A549 (cell line): ENCODE results near the gene APAF1. TPM values are rescaled to one million over a fixed set of nuclear protein-coding genes. Genes with fewer than 3 reads are reported as not detected.

ENCODE experiments used
- ATAC-seq, 2 experiments: fragments of 200-7000 bp in 1 of 2; fragments of >200 bp in 1 of 2; cut with Nextera tagmentation in 1 of 2; cut with Tn5 transposase in 1 of 2; 3 replicates each; pipeline versions ENCODE4 v1.8.0 to v1.9.1; 2018 to 2020; ENCODE audit warnings: mild to moderate bottlenecking in 1 of 2, moderate library complexity in 1 of 2
- CTCF ChIA-PET: fragments of 300-600 bp; sonication (Branson Sonifier 250); formaldehyde crosslinking; extraction: SDS; loops from one replicate; lab custom pipeline; 2021; ENCODE audit warnings: antibody characterized with exemption, inconsistent platforms; lab: Yijun Ruan, JAX
- POLR2A ChIA-PET: fragments of 350-600 bp; formaldehyde crosslinking; extraction: SDS; loops from one replicate; lab custom pipeline; 2021; ENCODE audit warnings: antibody characterized with exemption, inconsistent platforms; lab: Yijun Ruan, JAX
- DNase-seq, 2 experiments: peaks; one replicate each; pipeline versions ENCODE4 v3.0.0 to v3.0.0-alpha.2; 2011 to 2016; ENCODE audit warnings: low read depth in 1 of 2, low spot score in 1 of 2
- FAIRE-seq: peaks from 2 replicates; lab custom pipeline; 2011; peaks lifted over from hg19 to GRCh38; lab: Jason Lieb, UNC
- H3K27ac ChIP-seq, 2 experiments: fragments of >200 bp; sonication (Bioruptor Twin); formaldehyde crosslinking; 3 replicates each; pipeline ENCODE4 v1.5.1; 2016 to 2017
- H3K4me1 ChIP-seq: fragments of >200 bp; sonication (Bioruptor Twin); formaldehyde crosslinking; 3 replicates; pipeline ENCODE4 v1.6.1; 2016
- H3K4me2 ChIP-seq: fragments of >200 bp; sonication (Bioruptor Twin); formaldehyde crosslinking; 3 replicates; pipeline ENCODE4 v1.6.1; 2016
- H3K4me3 ChIP-seq: fragments of >200 bp; sonication (Bioruptor Twin); formaldehyde crosslinking; 3 replicates; pipeline ENCODE4 v1.5.1; 2016
- H3K9me3 ChIP-seq: fragments of >200 bp; sonication (Bioruptor Twin); formaldehyde crosslinking; 3 replicates; pipeline ENCODE4 v1.6.1; 2016
- CBX2 ChIP-seq: fragments of 200-600 bp; sonication (generic); IDR thresholded peaks from 2 replicates; pipeline ENCODE4 v1.6.1; 2016; ENCODE audit warnings: low read depth, mild to moderate bottlenecking, borderline replicate concordance
- CBX8 ChIP-seq: fragments of 200-600 bp; sonication (generic); IDR thresholded peaks from 2 replicates; pipeline ENCODE4 v1.6.1; 2016
- CEBPB ChIP-seq, 2 experiments: fragments of >200 bp in 1 of 2; sonication (Bioruptor Twin) in 1 of 2; formaldehyde crosslinking in 1 of 2; IDR thresholded peaks; 2 replicates each; pipeline ENCODE4 v1.6.1; 2012 to 2016
- EHMT2 ChIP-seq: fragments of 200-600 bp; sonication (generic); IDR thresholded peaks from 2 replicates; pipeline ENCODE4 v1.6.1; 2016; ENCODE audit warnings: antibody characterized with exemption, low read depth, mild to moderate bottlenecking, moderate library complexity
- EP300 ChIP-seq, 2 experiments: fragments of >200 bp; sonication (Bioruptor Twin); formaldehyde crosslinking; IDR thresholded peaks; 2 replicates in 1 of 2; 3 replicates in 1 of 2; pipeline ENCODE4 v1.6.1; 2016 to 2017
- FOXS1 ChIP-seq: fragments of 250-450 bp; sonication (Bioruptor Pico); IDR thresholded peaks from 2 replicates; pipeline ENCODE4 v1.5.0; 2020; ENCODE audit warnings: mild to moderate bottlenecking, moderate library complexity
- GATA3 ChIP-seq: IDR thresholded peaks from 2 replicates; pipeline ENCODE4 v1.6.1; 2012; ENCODE audit warnings: borderline replicate concordance
- HDAC2 ChIP-seq: fragments of 200-600 bp; sonication (generic); IDR thresholded peaks from 2 replicates; pipeline ENCODE4 v1.6.1; 2016
- JUN ChIP-seq, 2 experiments: fragments of >200 bp; sonication (Bioruptor Twin); formaldehyde crosslinking; IDR thresholded peaks; 2 replicates in 1 of 2; 3 replicates in 1 of 2; pipeline ENCODE4 v1.6.1; 2016 to 2017
- KDM5A ChIP-seq: fragments of 200-600 bp; sonication (generic); IDR thresholded peaks from 2 replicates; pipeline ENCODE4 v1.6.1; 2016; ENCODE audit warnings: antibody characterized with exemption, mild to moderate bottlenecking
- MAFK ChIP-seq: fragments of 450-650 bp; IDR thresholded peaks from 2 replicates; pipeline ENCODE4 v1.6.1; 2014; ENCODE audit not compliant: partially characterized antibody
- MYC ChIP-seq: IDR thresholded peaks from 2 replicates; pipeline ENCODE4 v1.6.1; 2012; ENCODE audit warnings: mild to moderate bottlenecking, inconsistent platforms, low read length, improper control_type of control experiment, borderline replicate concordance
- NPAS2 ChIP-seq: fragments of 250-450 bp; sonication (Bioruptor Pico); IDR thresholded peaks from 2 replicates; pipeline ENCODE4 v1.8.0; 2022; ENCODE audit warnings: mild to moderate bottlenecking, moderate library complexity, borderline replicate concordance
- RAD21 ChIP-seq, 2 experiments: fragments of >200 bp in 1 of 2; sonication (Bioruptor Twin) in 1 of 2; formaldehyde crosslinking in 1 of 2; IDR thresholded peaks in 1 of 2; conservative IDR thresholded peaks in 1 of 2; 2 replicates in 1 of 2; 3 replicates in 1 of 2; pipeline ENCODE4 v1.6.1; 2012 to 2018; ENCODE audit warnings: inconsistent platforms in 1 of 2
- RCOR1 ChIP-seq: fragments of 150-350 bp; IDR thresholded peaks from 2 replicates; pipeline ENCODE4 v1.6.1; 2014; ENCODE audit warnings: antibody characterized with exemption, low read length, low read depth
- RNF2 ChIP-seq: fragments of 200-600 bp; sonication (generic); IDR thresholded peaks from 2 replicates; pipeline ENCODE4 v1.6.1; 2016; ENCODE audit warnings: low read depth, mild to moderate bottlenecking, antibody characterized with exemption, moderate library complexity, borderline replicate concordance
- SMC3 ChIP-seq: fragments of >200 bp; sonication (Bioruptor Twin); formaldehyde crosslinking; IDR thresholded peaks from 3 replicates; pipeline ENCODE4 v1.6.1; 2018; ENCODE audit warnings: inconsistent platforms
- TP53 ChIP-seq: fragments of 250-450 bp; sonication (Bioruptor Pico); IDR thresholded peaks from 2 replicates; pipeline ENCODE4 v1.5.0; 2021; ENCODE audit warnings: mild to moderate bottlenecking, moderate library complexity
- ZC3H11A ChIP-seq: fragments of 450-650 bp; IDR thresholded peaks from 2 replicates; pipeline ENCODE4 v1.6.1; 2014; ENCODE audit warnings: antibody characterized with exemption, mild to moderate bottlenecking
- ZSCAN20 ChIP-seq: fragments of 250-450 bp; sonication (Bioruptor Pico); IDR thresholded peaks from 2 replicates; pipeline ENCODE4 v1.8.0; 2022; ENCODE audit warnings: mild to moderate bottlenecking, moderate library complexity
- WGBS: methylation state at CpG from one replicate; pipeline ENCODE4 v1.1.6; 2017; ENCODE audit errors: missing lambda C conversion rate; 5-methylcytosine and 5-hydroxymethylcytosine counted together
- polyA plus RNA-seq, 4 experiments: library from polyadenylated mRNA; depleted of rRNA in 3 of 4; stranded (reverse); fragments of >200 nt; fragmentation: RNase III in 1 of 4; extraction: RNeasy Plus Mini Kit Qiagen cat#74134 plus additional on column Dnase treatment in 1 of 4; gene quantifications; 2 replicates in 3 of 4; 3 replicates in 1 of 4; pipeline ENCODE4 v1.2.3, GENCODE V29; 2011 to 2017
- TF ChIP-seq, protein P1 (sequence below): fragments of 450-650 bp; IDR thresholded peaks from 2 replicates; pipeline ENCODE4 v1.6.1; 2014; ENCODE audit warnings: antibody characterized with exemption
- TF ChIP-seq, protein P2 (sequence below): fragments of 150-350 bp; IDR thresholded peaks from 2 replicates; pipeline ENCODE4 v1.6.1; 2014; ENCODE audit warnings: low read depth, mild to moderate bottlenecking, low read length
- TF ChIP-seq, protein P3 (sequence below): IDR thresholded peaks from 2 replicates; pipeline ENCODE4 v1.6.1; 2012; ENCODE audit warnings: low read depth, borderline replicate concordance
- TF ChIP-seq, protein P4 (sequence below): fragments of 250-450 bp; sonication (Bioruptor Pico); IDR thresholded peaks from 2 replicates; pipeline ENCODE4 v1.5.0; 2020; ENCODE audit warnings: low read depth, mild to moderate bottlenecking, moderate library complexity
- TF ChIP-seq, protein P5 (sequence below): IDR thresholded peaks from 2 replicates; pipeline ENCODE4 v1.6.1; 2012

APAF1 gene
- polyA plus RNA-seq, 2 of the 4 experiments (the other 2 are of a cell fraction) = 13.2 to 15.7 TPM

DNA sequence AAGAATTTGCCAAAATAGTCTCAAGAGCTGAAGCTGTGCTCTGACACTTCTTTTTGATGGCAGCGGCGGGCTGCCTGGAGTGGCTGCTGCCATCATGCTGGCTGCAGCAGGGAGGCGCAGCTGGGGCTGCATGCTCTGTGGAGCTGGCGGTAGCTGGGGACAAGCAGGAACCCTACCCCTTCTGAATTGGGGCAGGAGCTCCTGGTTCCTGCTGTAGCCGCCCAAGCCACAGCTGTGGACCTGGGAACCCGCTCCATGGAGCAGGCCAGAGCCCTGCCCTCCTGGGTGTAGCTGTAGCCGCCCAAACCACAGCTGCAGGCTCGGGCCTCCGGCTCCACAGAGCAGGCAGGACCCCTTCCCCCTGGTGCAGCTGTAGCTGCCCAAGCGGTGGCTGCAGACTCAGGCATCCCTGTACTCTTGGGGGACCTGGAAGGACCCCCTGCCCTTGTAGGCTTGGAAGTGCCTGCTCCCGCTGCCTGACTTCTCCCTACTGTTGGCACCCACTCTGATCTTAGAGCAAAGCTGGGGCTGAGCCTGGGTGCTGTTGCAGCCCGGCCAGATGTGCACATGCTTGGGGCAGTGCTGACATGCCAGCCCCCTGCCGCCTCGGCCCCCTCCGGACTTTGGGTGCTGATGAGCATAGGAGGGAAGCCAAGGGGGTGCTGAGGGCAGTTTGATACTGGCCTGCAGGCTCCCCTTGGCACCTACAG lies 33.3 kb downstream of the APAF1 start:
- Histone ChIP-seq H3K4me2 (no peak overlapping the region), H3K27ac (no peak overlapping the region)
- DNase-seq (no peak), FAIRE-seq (no peak)
- POLR2A ChIA-PET = interaction anchor here (0.8 kb wide), 1 partner anchor 85 kb away, joined by 3 read pairs; the partner anchor contains the start of gene SLC25A3
- 92% methylated on average over 14 of the region's 15 CpGs for WGBS
- TF ChIP-seq HDAC2 (no peak), SMC3 (no peak), GATA3 (no peak)
- TF ChIP-seq, all 56 proteins: peak for 0
- ATAC-seq = peak in 1 of 2 experiments; percentile 37; a peak in 3 of 6 replicates
- CTCF ChIA-PET = interaction anchor here (0.6 to 2.0 kb wide), 4 partner anchors 21 to 321 kb away, joined by 3 to 5 read pairs (median 4); no protein-coding TSS in a partner anchor
- no peaks in the 10 kb centered on the region for H3K4me1 ChIP-seq
- no peak overlapping the region for H3K4me3 ChIP-seq
- H3K9me3 ChIP-seq = no peaks in the 10 kb centered on the region

DNA sequence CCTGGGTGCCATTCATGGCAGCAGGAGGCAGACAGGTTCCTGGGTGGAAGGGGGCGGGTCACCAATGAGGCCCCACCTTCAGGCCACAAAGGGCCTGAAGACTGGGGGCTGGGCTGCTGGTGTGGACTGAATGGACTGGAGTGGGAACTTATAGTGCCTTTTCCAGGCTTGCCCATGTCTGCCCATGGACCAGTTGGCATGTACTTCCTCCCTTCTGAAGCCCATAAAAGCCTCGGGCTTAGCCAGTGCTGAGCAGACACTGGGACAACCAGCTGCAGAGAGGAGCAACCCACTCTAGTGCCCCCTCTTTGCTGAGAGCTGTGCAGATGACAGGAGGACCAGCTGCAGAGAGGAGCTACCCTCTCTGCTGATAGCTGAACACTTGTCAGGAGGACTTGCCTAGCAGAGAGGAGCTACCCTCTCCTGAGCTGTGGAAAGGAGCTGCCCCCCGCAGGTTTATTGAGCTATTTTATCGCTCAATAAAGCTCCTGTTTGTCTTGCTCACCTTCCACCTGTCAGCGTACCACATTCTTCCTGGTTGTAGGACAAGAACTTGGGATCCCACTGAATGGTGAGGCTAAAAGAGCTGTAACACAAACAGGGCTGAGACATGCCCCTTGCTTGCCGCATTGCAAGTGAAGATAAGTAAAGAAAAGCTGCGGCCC lies 34.0 kb downstream of the APAF1 start:
- ATAC-seq = peak in 1 of 2 experiments; percentile 30; a peak in 3 of 6 replicates
- no peaks in the 10 kb centered on the region for H3K9me3 ChIP-seq
- ChIA-PET CTCF (interaction anchor here (0.6 to 2.0 kb wide), 5 partner anchors 17 to 320 kb away, joined by 3 to 5 read pairs (median 3); no protein-coding TSS in a partner anchor), POLR2A (interaction anchor here (0.8 kb wide), 1 partner anchor 86 kb away, joined by 3 read pairs; the partner anchor contains the start of gene SLC25A3)
- no peak overlapping the region for H3K4me2 ChIP-seq
- 91% methylated on average over 7 of the region's 7 CpGs for WGBS
- H3K4me3 ChIP-seq = no peak overlapping the region
- TF ChIP-seq FOXS1 (no peak), KDM5A (no peak), EP300 (IDR thresholded peaks at IDR 0.05) (no peak)
- TF ChIP-seq, protein P1, sequence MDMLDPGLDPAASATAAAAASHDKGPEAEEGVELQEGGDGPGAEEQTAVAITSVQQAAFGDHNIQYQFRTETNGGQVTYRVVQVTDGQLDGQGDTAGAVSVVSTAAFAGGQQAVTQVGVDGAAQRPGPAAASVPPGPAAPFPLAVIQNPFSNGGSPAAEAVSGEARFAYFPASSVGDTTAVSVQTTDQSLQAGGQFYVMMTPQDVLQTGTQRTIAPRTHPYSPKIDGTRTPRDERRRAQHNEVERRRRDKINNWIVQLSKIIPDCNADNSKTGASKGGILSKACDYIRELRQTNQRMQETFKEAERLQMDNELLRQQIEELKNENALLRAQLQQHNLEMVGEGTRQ = no peak
- H3K27ac ChIP-seq = no peak overlapping the region
- no peak for DNase-seq
- H3K4me1 ChIP-seq = no peaks in the 10 kb centered on the region
- no peak for FAIRE-seq

DNA sequence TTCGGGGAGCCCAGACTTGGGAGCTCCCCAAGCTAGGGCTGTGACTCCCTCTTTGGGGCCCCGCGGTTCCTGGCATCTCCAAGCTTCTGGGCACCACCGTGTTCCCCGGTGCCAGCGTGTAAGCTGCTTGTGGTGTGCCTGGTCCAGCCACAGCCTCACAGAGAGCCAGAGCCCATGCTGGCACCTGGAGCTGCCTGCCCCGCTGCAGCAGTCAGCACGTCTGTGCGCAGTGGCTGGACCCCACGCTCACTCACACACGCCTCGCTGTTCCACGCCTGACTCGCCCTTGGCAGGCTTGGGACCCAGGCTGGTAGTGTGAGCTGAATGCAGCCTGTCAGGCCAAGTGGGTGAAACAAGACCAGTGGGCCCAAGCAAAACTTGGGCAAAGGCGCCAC lies 34.5 kb downstream of the APAF1 start:
- WGBS = 95% methylated on average over 11 of the region's 15 CpGs
- DNase-seq = no peak
- H3K9me3 ChIP-seq = no peaks in the 10 kb centered on the region
- TF ChIP-seq TP53 (no peak), MYC (no peak), EHMT2 (no peak), NPAS2 (CRISPR knock-in tag) (no peak), RCOR1 (no peak), MAFK (no peak), FOXS1 (no peak), JUN (IDR thresholded peaks at IDR 0.05) (no peak), HDAC2 (no peak), RNF2 (no peak), SMC3 (no peak)
- TF ChIP-seq, all 56 proteins: peak for 0
- no peak for FAIRE-seq
- no peak for ATAC-seq
- Histone ChIP-seq H3K4me2 (no peak overlapping the region), H3K4me1 (no peaks in the 10 kb centered on the region), H3K4me3 (no peak overlapping the region), H3K27ac (no peak overlapping the region)
- CTCF ChIA-PET = interaction anchor here (0.6 to 1.5 kb wide), 3 partner anchors 17 to 319 kb away, joined by 3 read pairs; no protein-coding TSS in a partner anchor
- POLR2A ChIA-PET = interaction anchor here (0.6 kb wide), 1 partner anchor 164 kb away, joined by 4 read pairs; the partner anchor contains the start of gene TMPO

DNA sequence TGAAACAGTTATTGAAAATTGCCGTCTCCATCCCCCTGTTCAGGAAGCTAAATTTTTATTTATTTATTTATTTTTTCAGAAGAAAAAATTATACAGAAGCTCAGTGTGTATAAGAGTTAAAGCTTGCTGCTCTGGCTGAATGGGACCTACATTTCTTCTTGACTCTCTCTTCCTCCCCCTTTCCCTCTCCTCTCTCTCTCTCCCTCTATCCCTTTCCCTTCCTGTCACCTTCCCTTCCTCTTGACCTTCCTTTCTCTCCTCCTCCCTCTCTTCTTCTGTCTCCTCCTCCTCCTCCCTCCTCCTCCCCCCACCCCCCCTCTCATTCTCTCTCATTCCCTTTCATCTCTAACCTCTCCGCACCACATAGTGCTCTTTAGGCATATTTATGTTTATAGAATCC lies 39.1 kb downstream of the APAF1 start:
- no peaks in the 10 kb centered on the region for H3K9me3 ChIP-seq
- DNase-seq = no peak
- ChIA-PET POLR2A (no interaction called here), CTCF (interaction anchor here (1.0 to 1.2 kb wide), 2 partner anchors 11 to 315 kb away, joined by 3 to 5 read pairs; no protein-coding TSS in a partner anchor)
- no peaks in the 10 kb centered on the region for H3K4me1 ChIP-seq
- H3K27ac ChIP-seq = no peak overlapping the region
- no peak overlapping the region for H3K4me3 ChIP-seq
- no peak for ATAC-seq
- no peak overlapping the region for H3K4me2 ChIP-seq
- WGBS = 94% methylated on average over 2 of the region's 2 CpGs
- FAIRE-seq = no peak
- no peak for TF ChIP-seq RCOR1
- no peak for TF ChIP-seq CBX2
- no peak for TF ChIP-seq CEBPB (IDR thresholded peaks at IDR 0.05)
- no peak for TF ChIP-seq ZSCAN20 (CRISPR knock-in tag)
- TF ChIP-seq, protein P2, sequence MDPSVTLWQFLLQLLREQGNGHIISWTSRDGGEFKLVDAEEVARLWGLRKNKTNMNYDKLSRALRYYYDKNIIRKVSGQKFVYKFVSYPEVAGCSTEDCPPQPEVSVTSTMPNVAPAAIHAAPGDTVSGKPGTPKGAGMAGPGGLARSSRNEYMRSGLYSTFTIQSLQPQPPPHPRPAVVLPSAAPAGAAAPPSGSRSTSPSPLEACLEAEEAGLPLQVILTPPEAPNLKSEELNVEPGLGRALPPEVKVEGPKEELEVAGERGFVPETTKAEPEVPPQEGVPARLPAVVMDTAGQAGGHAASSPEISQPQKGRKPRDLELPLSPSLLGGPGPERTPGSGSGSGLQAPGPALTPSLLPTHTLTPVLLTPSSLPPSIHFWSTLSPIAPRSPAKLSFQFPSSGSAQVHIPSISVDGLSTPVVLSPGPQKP = no peak
- TF ChIP-seq, protein P3, sequence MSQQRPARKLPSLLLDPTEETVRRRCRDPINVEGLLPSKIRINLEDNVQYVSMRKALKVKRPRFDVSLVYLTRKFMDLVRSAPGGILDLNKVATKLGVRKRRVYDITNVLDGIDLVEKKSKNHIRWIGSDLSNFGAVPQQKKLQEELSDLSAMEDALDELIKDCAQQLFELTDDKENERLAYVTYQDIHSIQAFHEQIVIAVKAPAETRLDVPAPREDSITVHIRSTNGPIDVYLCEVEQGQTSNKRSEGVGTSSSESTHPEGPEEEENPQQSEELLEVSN = no peak
- no peak for TF ChIP-seq CBX8
- TF ChIP-seq RAD21 (conservative IDR thresholded peaks at IDR 0.05 in 1 of 2, IDR thresholded peaks at IDR 0.05 in 1 of 2) = no peak
- TF ChIP-seq, protein P4, sequence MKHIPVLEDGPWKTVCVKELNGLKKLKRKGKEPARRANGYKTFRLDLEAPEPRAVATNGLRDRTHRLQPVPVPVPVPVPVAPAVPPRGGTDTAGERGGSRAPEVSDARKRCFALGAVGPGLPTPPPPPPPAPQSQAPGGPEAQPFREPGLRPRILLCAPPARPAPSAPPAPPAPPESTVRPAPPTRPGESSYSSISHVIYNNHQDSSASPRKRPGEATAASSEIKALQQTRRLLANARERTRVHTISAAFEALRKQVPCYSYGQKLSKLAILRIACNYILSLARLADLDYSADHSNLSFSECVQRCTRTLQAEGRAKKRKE (CRISPR knock-in tag) = no peak
- TF ChIP-seq ZC3H11A = no peak
- TF ChIP-seq, protein P5, sequence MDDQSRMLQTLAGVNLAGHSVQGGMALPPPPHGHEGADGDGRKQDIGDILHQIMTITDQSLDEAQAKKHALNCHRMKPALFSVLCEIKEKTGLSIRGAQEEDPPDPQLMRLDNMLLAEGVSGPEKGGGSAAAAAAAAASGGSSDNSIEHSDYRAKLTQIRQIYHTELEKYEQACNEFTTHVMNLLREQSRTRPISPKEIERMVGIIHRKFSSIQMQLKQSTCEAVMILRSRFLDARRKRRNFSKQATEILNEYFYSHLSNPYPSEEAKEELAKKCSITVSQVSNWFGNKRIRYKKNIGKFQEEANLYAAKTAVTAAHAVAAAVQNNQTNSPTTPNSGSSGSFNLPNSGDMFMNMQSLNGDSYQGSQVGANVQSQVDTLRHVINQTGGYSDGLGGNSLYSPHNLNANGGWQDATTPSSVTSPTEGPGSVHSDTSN = no peak
